Stimulated activated CD8-positive, alpha-beta memory T cell treated with anti-CD3 and anti-CD28 coated beads, Interleukin-4, amount 100 ng/mL, for 48 hours (primary cell): ENCODE measurements around the gene PLEKHS1.
"Not testable (repeated sequence)": the region's sequence is repeated elsewhere in the genome, so short reads cannot be mapped to it uniquely, and the experiment has no call there.

Experiments
- DNase-seq: peaks from one replicate; pipeline ENCODE4 v3.0.0-alpha.2; 2020

PLEKHS1 gene

DNA sequence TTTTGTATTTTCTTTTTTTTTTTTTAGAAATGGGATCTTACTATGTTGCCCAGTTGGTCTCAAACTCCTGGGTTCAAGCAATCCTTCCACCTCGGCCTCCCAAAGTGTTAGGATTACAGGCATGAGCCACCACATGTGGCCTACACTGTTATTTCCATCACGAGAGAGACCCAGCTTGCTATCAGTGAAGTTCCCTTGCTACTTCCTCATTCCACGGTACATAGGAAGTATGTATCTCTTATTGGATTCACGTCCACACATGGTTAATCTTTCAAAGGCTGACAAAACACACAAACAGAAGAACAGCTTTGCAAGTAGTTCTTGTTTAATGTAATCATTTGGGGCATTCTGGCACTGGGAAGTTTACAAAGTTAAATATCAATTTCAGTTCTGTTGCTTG is 51.5 kb downstream of the PLEKHS1 start:
- no peak for DNase-seq

DNA sequence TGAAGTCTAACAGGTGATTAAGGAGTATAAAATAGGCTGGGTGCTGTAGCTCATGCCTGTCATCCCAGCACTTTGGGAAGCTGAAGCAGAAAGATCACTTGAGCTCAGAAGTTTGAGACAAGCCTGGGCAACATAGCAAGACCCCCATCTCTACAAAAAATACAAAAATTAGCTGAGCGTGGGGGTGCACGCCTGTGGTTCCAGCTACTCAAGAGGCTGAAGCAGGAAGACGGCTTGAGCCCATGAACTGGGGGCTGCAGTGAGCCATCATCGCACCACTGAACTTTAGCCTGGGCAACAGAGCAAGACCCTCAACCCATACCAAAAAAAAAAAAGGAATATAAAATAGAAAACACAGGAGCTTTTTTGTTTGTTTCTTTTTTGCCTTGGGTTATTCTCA is 55.0 kb downstream of the PLEKHS1 start:
- no peak for DNase-seq

DNA sequence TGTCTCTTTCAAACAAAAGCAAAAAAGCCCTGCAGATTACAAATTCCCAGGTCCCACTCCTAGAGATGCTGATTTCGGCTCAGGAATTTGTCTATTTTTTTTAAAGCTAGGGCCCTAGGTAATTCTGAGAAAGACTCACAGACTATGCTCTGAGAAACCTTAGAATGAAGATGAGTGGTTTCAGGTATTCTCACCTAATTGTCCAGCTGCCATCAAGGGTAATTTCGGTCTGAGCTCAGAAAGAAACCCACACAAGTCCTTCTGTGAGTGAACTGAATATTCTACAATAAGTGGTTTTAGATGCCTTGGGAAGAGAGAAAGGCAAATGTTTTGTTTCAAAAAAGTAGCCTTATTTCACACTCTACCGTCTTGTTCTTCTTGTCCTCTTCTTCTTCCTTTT is 56.7 kb downstream of the PLEKHS1 start:
- no peak for DNase-seq

DNA sequence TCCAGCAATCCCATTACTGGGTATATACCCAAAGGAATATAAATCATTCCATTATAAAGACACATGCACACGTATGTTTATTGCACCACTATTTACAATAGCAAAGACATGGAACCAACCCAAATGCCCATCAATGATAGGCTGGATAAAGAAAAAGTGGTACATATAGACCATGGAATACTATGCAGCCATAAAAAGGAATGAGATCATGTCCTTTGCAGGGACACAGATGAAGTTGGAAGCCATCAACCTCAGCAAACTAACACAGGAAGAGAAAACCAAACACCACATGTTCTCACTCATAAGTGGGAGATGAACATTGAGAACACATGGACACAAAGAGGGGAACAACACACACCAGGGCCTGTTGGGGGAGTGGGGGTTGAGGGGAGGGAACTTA is 63.2 kb downstream of the PLEKHS1 start:
- not testable (repeated sequence) for DNase-seq

DNA sequence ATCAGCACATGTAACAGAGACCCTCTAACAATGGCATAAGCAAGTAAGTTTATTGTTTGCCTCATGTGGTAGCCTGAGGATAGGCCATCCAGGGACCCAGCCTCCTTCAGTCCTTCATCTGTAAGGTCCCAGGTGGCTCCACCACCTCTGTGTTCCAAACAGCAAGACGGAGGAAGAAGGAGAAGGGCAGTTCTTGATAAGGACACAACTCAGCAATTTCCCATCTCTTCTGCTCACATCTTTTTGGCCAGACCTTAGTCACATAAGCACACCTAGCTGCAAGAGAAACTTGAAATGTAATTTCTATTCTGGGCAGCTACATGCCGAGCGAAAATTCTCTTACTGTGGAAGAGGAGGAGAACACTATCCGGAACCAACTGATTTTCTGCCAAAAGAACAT is 68.5 kb downstream of the PLEKHS1 start:
- DNase-seq = no peak

DNA sequence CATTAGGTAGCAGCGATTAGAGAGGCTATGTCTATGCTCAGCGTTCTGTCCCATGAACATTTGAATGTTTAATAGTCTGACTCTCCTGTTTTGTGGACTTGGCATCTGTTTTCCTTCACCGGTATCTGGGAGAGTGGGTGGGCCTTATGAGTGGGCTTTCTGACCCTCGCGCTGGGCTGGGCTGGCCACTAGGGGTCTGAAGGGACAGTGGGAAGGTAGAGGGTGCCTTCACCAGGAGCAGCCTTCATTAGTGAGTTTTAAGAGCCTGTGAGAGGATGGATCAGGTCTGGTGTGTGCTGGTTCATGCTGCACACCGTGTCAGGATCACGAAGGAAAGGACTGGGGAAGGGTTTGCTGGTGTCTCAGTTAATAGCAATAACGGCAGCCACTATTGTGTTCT is 69.0 kb downstream of the PLEKHS1 start:
- DNase-seq = peak; percentile 25

DNA sequence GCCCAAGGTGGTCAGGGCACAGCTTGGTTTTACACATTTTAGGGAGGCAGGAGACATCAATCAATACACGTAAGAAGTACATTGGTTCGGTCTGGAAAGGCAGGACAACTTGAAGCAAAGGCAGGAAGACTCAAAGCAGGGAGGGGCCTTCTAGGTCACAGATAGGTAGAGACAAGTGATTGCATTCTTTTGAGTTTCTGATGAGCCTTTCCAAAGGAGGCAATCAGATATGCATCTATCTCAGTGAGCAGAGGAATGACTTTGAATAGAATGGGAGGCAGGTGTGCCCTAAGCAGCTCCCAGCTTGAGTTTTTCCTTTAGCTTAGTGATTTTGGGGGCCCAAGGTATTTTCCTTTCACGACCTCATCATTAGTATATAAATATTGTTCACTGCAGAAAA is 69.8 kb downstream of the PLEKHS1 start:
- DNase-seq = not testable (repeated sequence)

DNA sequence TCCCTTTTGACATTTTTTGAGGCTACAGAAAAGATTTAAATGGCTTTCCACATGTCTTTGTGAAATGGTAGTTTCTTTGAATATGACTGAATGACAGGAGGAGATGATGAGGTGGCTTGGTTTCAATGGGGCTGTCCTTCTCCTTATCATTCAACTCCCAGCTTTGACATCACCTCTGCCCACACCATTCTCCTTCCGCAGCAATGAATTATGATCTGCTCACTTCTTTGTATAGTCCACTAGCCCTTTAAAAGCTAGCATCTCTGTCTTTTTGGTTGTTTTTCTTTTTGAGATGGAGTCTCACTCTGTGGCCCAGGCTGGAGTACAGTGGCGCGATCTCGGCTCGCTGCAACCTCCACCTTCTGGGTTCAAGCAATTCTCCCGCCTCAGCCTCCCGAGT is 70.7 kb downstream of the PLEKHS1 start:
- no peak for DNase-seq

DNA sequence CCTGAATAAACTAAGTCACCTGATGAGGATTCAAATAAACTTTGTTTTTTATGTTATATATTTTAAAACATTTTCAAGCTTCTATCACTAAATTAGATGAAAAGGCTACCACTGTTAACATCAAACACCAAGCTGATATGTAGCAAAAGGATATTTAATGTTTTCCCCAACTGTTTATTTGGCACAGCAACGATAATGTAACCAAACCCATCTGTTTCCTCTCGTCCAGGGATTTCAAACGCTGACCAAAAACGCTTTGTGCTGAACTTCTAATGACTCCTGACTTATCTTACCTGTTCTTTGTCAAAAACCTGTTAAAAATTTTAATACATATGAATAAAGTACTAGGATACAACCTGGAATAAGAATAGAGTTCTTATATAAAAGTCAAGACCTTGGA is 71.9 kb downstream of the PLEKHS1 start:
- DNase-seq = no peak

DNA sequence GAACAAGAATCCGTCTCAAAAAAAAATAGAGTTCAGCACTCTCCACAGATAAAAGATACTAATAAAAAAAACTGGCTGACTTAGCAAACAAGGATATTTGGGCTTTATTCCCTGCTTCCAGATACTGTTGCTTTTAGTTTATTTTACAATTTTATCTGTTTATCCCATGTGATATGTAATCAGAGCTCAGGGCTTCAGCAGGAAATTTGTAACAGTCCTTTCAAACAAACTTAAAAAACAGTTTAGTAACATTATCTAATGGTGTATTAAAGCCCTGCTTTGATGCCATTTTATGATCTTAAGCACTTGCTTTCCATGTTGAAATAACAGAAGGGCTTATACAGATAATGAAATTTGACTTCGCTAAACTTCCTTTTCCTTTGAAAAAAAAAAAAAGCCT is 74.3 kb downstream of the PLEKHS1 start:
- DNase-seq = no peak

DNA sequence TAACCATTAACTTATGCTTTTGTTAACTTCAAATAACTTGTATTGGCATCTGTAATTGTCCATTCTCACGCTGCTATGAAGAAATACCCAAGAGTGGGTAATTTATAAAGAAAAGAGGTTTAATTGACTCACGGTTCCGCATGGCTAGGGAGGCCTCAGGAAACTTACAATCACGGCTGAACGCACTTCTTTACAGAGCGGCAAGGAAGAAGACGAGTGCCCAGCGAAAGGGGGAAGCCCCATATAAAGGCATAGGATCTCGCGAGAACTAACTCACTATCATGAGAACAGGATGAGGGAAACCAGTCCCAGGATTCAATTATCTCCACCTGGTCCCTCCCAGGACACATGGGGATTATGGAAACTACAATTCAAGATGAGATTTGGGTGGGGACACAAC is 77.1 kb downstream of the PLEKHS1 start:
- DNase-seq = not testable (repeated sequence)
